Mucosa of stomach (tissue), 1 donor: Measurements from ENCODE around the gene SEMA3F.
"Not testable (repeated sequence)": the region's sequence is repeated elsewhere in the genome, so short reads cannot be mapped to it uniquely, and the experiment has no call there.

ENCODE experiments used
- H3K27me3 ChIP-seq: one replicate; pipeline ENCODE4 v1.7.0; 2013; ENCODE audit warnings: mild to moderate bottlenecking, low read length; ENCODE audit not compliant: control insufficient read depth, insufficient read depth
- H3K36me3 ChIP-seq: one replicate; pipeline ENCODE4 v1.7.0; 2013; ENCODE audit warnings: low read length; ENCODE audit not compliant: control insufficient read depth, insufficient read depth
- H3K4me1 ChIP-seq: one replicate; pipeline ENCODE4 v1.7.0; 2013; ENCODE audit warnings: mild to moderate bottlenecking, low read length; ENCODE audit not compliant: control insufficient read depth, insufficient read depth
- H3K4me3 ChIP-seq: one replicate; pipeline ENCODE4 v1.7.0; 2013; ENCODE audit warnings: low read length
- H3K9ac ChIP-seq: one replicate; pipeline ENCODE4 v1.7.0; 2013; ENCODE audit warnings: mild to moderate bottlenecking, low read length, moderate library complexity
- H3K9me3 ChIP-seq: one replicate; pipeline ENCODE4 v1.7.0; 2013; ENCODE audit warnings: mild to moderate bottlenecking, low read length, moderate library complexity; ENCODE audit not compliant: control insufficient read depth
- donor health status: Pancreatic carcinoma.

Gene SEMA3F

DNA sequence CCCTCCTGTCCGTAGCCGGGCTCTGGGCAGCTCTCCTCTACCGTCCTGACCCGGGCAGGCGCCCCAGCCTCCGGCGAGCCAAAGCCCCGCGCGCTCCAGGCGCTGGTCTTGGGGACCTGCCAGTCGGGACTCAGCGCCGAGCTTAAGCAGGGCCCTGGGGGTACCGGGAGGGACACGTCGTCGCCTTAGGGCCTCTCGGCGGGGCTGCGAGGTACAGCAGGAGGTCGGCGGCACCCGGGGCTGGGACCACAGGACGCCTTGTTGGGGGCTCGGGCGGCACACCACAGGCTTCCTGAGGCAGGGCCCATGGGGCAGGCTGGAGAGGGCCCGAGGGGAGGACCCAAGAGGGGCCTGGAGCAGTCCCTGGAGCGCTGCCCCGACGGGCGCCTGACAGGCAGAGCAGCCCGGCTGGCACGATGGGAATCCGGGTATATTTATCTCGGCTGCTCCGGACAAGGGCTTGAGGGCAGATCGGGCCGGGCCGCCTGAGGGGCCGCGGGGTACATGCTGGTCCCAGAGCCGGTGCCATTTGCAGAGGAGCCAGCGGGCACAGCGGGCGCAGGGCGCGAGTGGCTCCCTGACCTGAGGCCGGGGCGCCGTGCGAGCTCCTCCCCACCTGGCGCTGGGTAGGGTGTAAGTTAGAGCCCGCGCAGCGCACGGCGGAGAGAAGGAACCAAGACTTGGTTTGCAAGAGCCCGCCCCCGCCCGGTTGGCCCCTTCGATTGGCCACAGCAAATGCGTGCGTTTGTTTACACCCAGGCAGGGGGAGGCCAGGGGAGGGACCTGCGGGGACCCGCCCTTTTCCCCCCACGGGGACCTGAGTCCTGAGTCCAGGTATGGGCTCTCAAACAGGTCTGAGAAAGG lies 50.5 kb downstream of the SEMA3F start:
- no peak overlapping the region for H3K9ac ChIP-seq

DNA sequence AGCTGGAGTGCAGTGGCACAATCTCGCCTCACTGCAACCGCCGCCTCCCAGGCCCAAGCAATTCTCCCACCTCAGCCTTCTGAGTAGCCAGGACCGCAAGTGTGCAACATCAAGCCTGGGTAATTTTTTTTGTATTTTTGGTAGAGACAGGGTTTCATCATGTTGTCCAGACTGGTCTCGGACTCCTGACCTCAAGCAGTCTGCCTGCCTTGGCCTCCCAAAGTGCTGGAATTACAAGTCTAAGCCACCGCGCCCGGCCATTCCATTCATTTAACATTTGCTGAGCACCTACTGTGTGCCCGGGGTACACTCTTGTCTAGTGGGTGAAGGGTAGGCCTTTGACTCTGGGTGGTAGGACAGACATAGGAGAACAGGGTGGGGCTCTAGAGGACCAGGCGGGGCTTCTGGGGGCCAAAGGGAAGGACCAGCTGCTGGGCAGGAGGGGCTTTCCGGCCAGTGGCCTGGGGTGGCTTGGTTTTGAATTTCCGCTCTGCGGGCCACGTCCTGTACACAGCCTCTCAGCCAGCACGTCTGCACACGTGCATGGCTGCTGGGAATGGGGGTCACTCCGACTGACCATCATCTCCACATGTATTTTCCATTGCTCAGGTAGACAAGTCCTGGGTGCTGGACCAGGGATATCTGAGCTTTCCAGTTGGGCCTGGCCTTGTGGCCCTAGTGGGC lies 52.4 kb downstream of the SEMA3F start:
- H3K36me3 ChIP-seq: no peaks in the 10 kb centered on the region
- H3K9ac ChIP-seq: no peak overlapping the region
- peaks cover 26% of the 10 kb centered on the region for H3K4me1 ChIP-seq
- peaks cover 46% of the 10 kb centered on the region for H3K27me3 ChIP-seq
- H3K9me3 ChIP-seq: no peaks in the 10 kb centered on the region
- H3K4me3 ChIP-seq: no peak overlapping the region

More for the DNA sequence above, 50.5 kb downstream of the SEMA3F start:
- peaks cover 19% of the 10 kb centered on the region for H3K4me1 ChIP-seq
- H3K4me3 ChIP-seq: no peak overlapping the region
- no peaks in the 10 kb centered on the region for H3K9me3 ChIP-seq
- no peaks in the 10 kb centered on the region for H3K36me3 ChIP-seq
- H3K27me3 ChIP-seq: peaks cover 58% of the 10 kb centered on the region

DNA sequence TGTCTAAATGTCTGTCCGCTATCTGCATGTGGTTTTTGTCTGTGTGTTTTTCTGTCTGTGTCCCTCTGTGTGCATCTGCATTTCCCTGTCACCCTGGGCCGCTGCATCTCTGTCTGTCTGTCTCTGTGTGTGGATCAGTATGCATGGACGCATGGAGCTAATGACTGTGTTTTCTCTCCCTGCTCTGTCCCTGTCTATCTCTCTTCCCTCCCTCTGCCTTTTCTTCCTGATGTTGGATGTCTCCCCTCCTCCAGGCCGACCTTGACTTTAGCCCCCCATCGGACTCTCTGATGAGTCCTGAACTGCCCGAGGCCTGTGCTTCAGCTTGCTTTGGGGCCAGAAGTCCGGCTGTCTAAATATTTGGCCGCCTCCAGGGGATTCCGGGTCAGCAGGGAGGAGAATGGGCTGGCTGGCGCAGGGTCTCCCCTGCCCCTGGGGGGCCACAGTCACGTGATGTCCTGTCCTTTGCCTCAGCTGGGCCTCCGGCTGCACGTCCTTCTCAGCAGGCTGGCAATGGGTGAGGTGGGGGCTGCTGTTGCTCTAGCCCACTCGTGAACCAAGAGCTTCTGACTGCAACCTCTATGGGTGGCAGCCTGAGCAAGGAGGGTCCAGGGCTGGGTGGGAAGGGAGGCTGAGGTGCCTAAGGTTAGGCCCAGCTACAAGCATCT lies 53.7 kb downstream of the SEMA3F start:
- H3K27me3 ChIP-seq: peaks cover 33% of the 10 kb centered on the region
- no peak overlapping the region for H3K4me3 ChIP-seq
- no peaks in the 10 kb centered on the region for H3K9me3 ChIP-seq
- H3K4me1 ChIP-seq: peaks cover 38% of the 10 kb centered on the region
- H3K9ac ChIP-seq: no peak overlapping the region
- no peaks in the 10 kb centered on the region for H3K36me3 ChIP-seq

DNA sequence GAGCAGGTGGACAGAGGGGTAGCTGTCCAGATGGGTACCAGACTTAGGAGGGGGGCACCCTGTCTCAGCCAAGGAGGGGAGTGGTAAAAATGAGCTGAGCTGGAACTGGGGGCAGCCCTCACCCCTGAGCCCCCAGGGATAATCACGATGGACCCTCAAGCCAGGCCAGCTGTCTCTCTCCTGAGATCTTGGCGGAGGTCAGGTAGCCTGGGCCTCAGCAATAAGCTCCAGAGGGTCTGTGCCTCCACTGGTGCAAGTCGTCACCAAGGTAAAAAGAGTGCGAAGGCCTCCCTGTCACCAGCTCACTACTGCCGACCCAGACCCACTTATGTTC lies 55.0 kb downstream of the SEMA3F start:
- peaks cover 38% of the 10 kb centered on the region for H3K4me1 ChIP-seq
- H3K9ac ChIP-seq: no peak overlapping the region
- H3K9me3 ChIP-seq: no peaks in the 10 kb centered on the region
- no peaks in the 10 kb centered on the region for H3K36me3 ChIP-seq
- no peak overlapping the region for H3K4me3 ChIP-seq
- H3K27me3 ChIP-seq: peaks cover 21% of the 10 kb centered on the region

DNA sequence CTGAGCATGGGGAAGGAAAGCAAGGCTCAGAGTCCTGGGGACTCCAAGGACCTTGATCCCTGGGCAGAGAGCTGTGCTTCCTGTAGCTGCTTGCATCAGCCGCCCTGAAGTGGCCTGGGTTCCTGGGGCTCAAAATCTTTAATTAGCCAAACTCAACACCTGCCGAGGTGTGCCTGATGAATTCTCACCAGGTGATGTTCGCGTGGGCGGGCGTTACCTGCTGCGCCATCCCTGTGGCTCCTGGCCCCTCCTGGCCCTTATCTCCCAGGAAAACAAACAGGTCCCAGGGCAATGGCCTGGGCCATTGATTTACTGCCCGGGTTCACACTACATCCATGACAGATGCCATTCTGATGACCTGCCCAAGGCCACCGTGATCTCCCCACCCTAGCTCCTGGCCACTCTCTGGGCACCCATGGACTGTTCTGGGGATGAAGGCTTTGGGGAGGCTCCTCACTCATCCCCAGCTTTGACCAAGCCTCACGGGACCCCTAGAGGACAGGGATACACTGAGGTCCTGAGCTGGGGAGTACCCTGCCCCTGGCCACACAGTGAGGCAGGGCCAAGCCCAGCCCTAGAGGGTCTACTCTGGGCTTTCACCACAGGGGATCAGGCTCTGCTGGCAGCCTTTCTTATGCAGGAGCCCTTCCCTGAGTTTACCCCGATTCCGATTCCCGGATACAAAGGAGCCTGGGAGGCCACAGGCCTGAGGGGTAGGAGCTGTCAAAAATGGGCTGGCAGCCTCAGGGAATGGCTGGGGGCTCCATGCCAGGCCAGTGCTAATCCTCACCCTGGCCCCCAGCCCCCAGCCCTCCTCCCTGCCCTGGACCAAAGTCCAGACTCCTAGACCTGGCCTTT lies 55.6 kb downstream of the SEMA3F start:
- H3K4me1 ChIP-seq: peaks cover 32% of the 10 kb centered on the region
- no peaks in the 10 kb centered on the region for H3K9me3 ChIP-seq
- peaks cover 16% of the 10 kb centered on the region for H3K27me3 ChIP-seq
- H3K4me3 ChIP-seq: no peak overlapping the region
- no peak overlapping the region for H3K9ac ChIP-seq
- H3K36me3 ChIP-seq: no peaks in the 10 kb centered on the region

DNA sequence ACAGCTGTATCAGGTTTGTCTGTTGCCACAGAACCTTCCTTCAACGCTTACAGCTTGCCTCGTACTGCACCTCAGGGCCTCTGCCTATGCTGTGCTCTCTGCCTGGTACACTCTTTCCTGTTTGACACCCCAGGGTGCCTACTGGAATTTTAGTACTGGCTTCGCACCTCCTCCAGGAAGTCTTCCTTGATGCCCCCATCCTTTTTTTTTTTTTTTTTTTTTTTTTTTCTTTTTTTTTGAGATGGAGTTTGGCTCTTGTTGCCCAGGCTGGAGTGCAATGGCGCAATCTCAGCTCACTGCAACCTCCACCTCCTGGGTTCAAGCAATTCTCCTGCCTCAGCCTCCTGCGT lies 56.2 kb downstream of the SEMA3F start:
- not testable (repeated sequence) for H3K27me3 ChIP-seq, H3K9ac ChIP-seq, H3K9me3 ChIP-seq, H3K36me3 ChIP-seq, H3K4me3 ChIP-seq
- peaks cover 27% of the 10 kb centered on the region for H3K4me1 ChIP-seq

DNA sequence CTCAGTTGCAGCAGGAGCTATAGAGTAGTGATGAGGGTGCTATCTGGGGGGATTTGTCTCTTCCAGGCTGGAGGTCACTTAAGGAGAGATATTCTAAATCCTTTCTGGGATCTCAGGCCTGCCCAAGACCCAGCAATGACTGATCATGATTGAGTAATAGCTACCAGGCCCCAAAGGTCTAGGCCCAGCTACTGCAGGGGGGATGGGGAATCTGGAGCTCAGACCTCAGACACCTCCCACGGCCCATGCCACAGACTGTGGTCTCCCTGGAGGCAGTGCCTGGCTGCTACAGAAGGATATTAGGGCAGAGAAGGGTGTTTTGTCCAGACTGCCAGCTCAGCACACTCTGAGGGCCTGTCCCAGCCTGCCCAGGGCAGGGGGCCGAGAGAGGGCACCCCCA lies 56.8 kb downstream of the SEMA3F start:
- peaks cover 5% of the 10 kb centered on the region for H3K27me3 ChIP-seq
- H3K9me3 ChIP-seq: no peaks in the 10 kb centered on the region
- H3K9ac ChIP-seq: no peak overlapping the region
- no peak overlapping the region for H3K4me3 ChIP-seq
- H3K36me3 ChIP-seq: no peaks in the 10 kb centered on the region
- H3K4me1 ChIP-seq: peaks cover 27% of the 10 kb centered on the region

DNA sequence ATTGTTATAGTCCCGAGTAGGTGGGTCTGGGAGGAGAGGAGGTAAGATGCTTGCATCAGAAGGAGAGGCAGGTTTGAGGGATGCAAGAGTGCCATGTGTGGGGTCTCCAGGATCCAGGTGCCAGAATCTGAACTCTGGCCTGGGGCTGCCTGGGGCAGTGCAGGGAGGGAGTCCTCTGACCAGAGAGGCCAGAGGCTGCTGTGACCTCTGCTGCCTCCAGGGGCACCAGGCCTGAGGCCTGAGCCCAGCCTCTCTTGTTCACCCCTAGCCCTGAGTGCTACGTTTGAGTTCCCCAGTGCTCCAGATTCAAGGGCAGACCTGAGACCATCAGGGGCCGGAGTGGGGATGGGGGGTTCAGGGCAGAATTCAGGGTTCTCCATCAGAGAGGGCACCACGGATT lies 57.4 kb downstream of the SEMA3F start:
- H3K4me1 ChIP-seq: peaks cover 27% of the 10 kb centered on the region
- no peaks in the 10 kb centered on the region for H3K36me3 ChIP-seq
- H3K4me3 ChIP-seq: no peak overlapping the region
- no peak overlapping the region for H3K9ac ChIP-seq
- H3K27me3 ChIP-seq: peaks cover 7% of the 10 kb centered on the region
- no peaks in the 10 kb centered on the region for H3K9me3 ChIP-seq

DNA sequence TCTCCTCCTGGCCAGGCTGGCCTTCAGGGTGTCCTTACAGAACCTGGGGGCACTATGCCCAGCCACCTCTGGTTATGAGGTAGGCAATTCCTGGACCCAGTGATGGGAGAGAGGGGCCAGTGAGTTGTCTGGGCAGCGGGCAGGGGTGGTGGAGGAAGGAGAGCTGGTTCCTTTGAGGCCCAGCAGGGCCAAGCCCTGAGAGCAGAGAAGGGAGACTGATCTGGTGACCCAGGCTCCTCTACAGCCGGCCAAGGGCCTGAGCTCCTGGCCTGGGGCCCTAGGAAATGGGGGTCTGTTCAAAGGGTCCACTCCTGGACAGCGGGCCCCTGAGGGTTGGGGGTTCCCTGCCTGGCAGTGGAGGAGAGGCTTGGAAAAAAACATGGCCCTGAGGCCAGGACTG lies 57.8 kb downstream of the SEMA3F start:
- Histone ChIP-seq H3K4me1 (peaks cover 27% of the 10 kb centered on the region), H3K4me3 (no peak overlapping the region), H3K36me3 (no peaks in the 10 kb centered on the region), H3K27me3 (peaks cover 7% of the 10 kb centered on the region), H3K9ac (no peak overlapping the region), H3K9me3 (no peaks in the 10 kb centered on the region)

DNA sequence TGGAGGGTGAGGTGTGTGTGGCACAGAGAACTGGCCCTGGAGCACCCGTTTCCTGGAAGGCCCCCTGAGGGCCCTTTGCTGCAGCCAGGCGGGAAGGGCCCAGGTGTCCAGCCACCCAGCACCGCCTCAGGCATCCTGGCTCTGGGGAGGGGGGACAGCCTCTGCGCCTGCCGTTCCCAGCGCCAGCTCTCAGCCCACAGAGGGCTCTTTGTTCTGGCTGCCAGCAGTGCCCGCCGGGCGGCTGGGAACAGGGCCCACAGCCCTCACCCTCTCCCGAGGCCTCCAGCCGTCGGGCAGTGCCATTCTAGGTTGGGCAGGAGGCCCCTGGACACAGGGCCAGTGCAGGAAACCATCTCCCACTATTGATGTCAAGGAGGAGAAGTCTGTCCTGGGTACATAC lies 58.2 kb downstream of the SEMA3F start:
- no peak overlapping the region for H3K4me3 ChIP-seq
- H3K27me3 ChIP-seq: peaks cover 7% of the 10 kb centered on the region
- H3K36me3 ChIP-seq: no peaks in the 10 kb centered on the region
- H3K9me3 ChIP-seq: no peaks in the 10 kb centered on the region
- H3K9ac ChIP-seq: no peak overlapping the region
- H3K4me1 ChIP-seq: peaks cover 27% of the 10 kb centered on the region

DNA sequence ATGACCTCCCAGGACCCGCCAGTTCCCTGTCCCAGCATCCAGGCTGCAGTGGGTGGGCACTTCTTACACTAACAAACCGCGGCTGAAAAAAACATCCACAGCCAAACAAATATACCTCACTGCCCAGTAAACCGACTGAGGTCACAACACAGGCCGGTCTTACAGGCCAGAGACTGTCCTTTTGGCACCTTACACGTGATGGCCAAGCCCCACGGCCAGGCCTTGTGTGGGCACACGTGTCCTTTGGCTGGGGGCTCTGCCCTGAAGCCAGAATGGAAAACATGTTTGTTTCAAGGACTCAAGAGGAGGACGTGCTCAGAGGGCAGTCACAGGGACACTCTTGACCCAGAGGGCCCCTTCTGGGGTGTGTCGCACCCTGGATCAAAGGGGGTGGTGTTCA lies 59.7 kb downstream of the SEMA3F start:
- no peaks in the 10 kb centered on the region for H3K9me3 ChIP-seq
- H3K36me3 ChIP-seq: no peaks in the 10 kb centered on the region
- H3K4me3 ChIP-seq: no peak overlapping the region
- peaks cover 7% of the 10 kb centered on the region for H3K27me3 ChIP-seq
- no peak overlapping the region for H3K9ac ChIP-seq
- H3K4me1 ChIP-seq: peaks cover 27% of the 10 kb centered on the region
